Coronary artery (tissue), 2 donors: ENCODE data around the gene DIAPH1.

Experiments used
- DNase-seq: peaks from one replicate; pipeline ENCODE4 v3.0.0-alpha.2; 2017; ENCODE audit warnings: low spot score
- H3K27ac ChIP-seq, 2 donors: fragments of 200-600 bp; sonication (generic); one replicate each; pipeline ENCODE4 v1.5.1; 2016 to 2019
- H3K4me3 ChIP-seq: fragments of 200-600 bp; sonication (generic); 2 replicates; pipeline ENCODE4 v1.5.1; 2016; ENCODE audit warnings: mild to moderate bottlenecking, moderate library complexity
- TF ChIP-seq, protein P1 (sequence below): fragments of 200-600 bp; sonication (generic); IDR thresholded peaks from one replicate; pipeline ENCODE4 v1.5.1; 2019; ENCODE audit warnings: antibody characterized with exemption

DIAPH1 gene

DNA sequence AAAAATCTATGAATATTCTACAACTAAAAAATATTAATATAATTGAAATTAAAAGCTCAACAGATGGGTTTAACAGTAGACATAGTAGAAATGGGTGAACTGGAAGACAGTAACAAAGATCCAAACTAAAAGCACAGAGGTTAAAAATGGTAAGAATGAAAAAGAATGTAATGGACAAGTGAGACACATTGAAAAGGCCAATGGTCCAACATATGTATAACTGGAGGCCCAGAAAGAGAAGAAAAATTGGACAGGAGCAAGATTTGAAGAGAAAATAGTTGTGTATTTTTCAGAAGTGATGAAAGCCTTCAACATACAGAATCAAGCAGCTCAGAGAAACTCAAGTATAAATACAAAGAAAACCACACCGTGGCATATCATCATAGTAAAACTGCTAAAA is 71.3 kb downstream of the DIAPH1 start:
- Histone ChIP-seq H3K27ac (no peak overlapping the region), H3K4me3 (no peak overlapping the region)
- TF ChIP-seq, protein P1, sequence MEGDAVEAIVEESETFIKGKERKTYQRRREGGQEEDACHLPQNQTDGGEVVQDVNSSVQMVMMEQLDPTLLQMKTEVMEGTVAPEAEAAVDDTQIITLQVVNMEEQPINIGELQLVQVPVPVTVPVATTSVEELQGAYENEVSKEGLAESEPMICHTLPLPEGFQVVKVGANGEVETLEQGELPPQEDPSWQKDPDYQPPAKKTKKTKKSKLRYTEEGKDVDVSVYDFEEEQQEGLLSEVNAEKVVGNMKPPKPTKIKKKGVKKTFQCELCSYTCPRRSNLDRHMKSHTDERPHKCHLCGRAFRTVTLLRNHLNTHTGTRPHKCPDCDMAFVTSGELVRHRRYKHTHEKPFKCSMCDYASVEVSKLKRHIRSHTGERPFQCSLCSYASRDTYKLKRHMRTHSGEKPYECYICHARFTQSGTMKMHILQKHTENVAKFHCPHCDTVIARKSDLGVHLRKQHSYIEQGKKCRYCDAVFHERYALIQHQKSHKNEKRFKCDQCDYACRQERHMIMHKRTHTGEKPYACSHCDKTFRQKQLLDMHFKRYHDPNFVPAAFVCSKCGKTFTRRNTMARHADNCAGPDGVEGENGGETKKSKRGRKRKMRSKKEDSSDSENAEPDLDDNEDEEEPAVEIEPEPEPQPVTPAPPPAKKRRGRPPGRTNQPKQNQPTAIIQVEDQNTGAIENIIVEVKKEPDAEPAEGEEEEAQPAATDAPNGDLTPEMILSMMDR = no peak
- DNase-seq = no peak

DNA sequence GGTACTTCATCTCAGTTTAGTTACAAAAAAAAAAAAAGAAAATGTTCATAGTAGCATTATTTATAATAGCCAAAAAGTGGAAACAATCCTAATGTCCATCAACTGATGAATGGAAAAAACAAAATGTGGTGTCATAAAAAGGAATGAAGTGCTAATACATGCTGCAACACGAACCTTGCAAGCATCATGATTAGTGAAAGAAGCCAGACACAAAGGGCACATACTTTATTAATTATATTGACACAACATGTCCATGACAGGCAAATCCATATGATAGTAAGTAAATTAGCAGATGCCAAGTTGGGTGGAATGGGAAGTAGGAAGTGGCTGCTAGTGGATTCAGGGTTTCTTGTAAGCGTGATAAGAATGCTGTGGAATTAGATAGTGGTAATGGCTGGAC is 75.7 kb downstream of the DIAPH1 start:
- no peak for DNase-seq
- no peak overlapping the region for H3K27ac ChIP-seq
- TF ChIP-seq, protein P1 = no peak
- H3K4me3 ChIP-seq = no peak overlapping the region

DNA sequence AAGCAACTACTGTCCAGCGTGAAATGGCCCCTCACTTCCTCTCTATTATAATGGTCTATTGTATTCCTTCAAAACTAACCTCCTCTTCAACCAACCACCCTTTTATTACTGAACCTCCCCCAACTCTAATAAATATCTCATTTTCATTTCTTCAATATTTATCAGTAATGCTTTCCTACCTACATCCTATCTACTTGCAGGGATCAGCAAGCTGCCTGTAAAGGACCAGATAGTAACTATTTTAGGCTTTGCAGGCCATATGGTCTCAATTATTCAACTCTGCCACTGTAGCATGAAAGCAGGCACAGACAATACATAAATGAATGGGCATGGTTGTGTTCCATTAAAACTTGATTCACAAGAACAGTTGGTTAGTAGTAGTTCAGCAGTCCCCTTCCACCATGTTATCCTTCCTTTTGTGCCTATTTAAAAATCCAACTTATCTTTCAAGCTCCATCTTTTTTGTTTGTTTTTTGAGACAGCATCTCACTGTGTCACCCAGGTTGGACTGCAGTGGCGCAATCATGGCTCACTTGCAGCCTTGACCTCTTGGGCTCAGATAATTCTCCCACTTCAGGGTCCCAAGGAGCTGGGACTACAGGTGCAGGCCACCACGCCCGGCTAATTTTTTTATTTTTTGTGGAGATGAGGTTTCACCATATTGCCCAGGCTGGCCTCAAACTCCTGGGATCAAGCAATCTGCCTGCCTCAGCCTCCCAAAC is 84.1 kb downstream of the DIAPH1 start:
- H3K27ac ChIP-seq = no peak overlapping the region
- H3K4me3 ChIP-seq = no peak overlapping the region
- TF ChIP-seq, protein P1 = no peak
- no peak for DNase-seq

DNA sequence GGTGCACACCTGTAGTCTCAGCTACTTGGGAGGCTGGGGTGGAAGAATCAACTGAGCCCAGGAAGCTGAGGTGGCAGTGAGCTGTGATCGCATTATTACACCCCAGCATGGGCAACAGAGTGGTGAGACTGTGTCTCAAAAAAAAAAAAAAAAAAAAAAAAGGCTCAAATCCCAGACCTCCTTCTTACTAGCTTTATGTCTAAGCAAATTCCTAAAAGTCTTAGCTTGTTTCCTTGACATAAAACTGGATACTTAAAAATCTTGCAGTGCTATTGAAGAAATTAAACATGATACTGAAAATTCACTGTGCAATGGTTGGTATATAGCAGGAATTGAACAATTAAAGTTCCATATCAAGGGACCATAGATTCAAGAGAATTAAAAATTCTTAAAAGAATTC is 84.9 kb downstream of the DIAPH1 start:
- Histone ChIP-seq H3K27ac (no peak overlapping the region), H3K4me3 (no peak overlapping the region)
- DNase-seq = no peak
- TF ChIP-seq, protein P1 = no peak

DNA sequence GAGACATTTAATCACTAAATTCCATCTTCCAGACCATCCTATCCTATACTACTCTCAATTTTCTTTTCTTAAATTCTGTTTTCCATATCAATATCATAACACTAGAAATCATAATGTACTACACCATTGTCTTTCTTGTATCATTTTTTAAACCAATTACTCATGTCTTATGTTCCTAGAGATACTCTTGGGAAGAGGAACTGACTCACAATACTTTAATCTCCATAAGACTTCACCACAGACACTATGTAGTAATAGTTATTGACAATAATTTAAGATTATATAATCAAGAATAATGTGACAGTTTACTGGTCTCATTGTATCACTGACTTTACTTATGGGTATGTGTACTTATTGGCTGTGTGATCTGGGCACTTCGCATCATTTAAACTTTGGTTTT is 86.1 kb downstream of the DIAPH1 start:
- no peak overlapping the region for H3K4me3 ChIP-seq
- no peak overlapping the region for H3K27ac ChIP-seq
- no peak for DNase-seq
- TF ChIP-seq, protein P1 = no peak

DNA sequence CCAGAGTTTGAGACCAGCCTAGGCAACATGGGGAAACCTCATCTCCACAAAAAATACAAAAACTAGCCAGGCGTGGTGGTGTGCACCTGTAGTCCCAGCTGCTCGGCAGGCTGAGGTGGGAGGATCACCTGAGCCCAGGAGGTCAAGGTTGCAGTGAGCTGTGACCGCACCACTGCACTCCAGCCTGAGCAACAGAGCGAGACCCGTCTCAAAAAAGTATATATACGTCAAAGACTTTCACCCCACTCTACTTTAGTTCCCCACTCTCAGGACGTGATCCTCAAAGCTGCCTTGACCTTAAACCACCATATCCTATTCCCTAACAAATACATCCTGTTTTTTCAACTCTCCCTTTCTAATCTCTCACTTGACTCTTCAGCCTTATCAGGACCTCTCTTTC is 88.9 kb downstream of the DIAPH1 start:
- H3K4me3 ChIP-seq = no peak overlapping the region
- peak overlapping the region; percentile 77 to 85 for H3K27ac ChIP-seq
- no peak for DNase-seq
- TF ChIP-seq, protein P1 = no peak

DNA sequence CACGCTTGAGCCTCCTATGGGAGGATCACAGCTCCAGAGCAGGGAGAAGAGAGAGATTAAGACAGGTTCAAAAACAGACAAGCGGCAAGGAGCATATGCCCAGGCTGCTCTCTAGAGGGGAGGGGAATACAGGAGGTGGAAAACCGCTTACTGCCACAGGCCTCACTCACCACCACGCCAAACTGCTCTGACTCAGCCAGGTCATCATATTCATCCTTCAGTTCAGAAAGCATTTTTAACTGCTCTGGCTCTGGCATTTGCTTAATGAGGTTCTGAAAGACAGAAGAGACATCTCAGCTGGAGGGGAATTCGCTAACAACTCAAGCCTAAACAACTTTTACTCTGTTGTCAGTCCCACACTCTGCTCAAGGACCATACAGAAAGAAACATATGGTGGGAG is 89.8 kb downstream of the DIAPH1 start:
- Histone ChIP-seq H3K4me3 (no peak overlapping the region), H3K27ac (peak overlapping the region; percentile 77 to 85)
- TF ChIP-seq, protein P1 = no peak
- DNase-seq = no peak
